Heart left ventricle (tissue), 16 donors: Measurements from ENCODE around the gene MYOM1. TPM values are rescaled to one million over a fixed set of nuclear protein-coding genes. Genes with fewer than 3 reads are reported as not detected.
"Not testable (repeated sequence)": the region's sequence is repeated elsewhere in the genome, so short reads cannot be mapped to it uniquely, and the experiment has no call there.

Experiments
- ATAC-seq, 4 donors: fragments of 200-7000 bp; cut with Tn5 transposase; one replicate each; pipeline ENCODE4 v1.9.1; 2020 to 2022; ENCODE audit warnings: moderate library complexity in 4 of 4, mild to moderate bottlenecking in 3 of 4, moderate number of reproducible peaks in 1 of 4
- DNase-seq, 5 donors: peaks; one replicate each; pipeline ENCODE4 v3.0.0-alpha.2; 2020
- H3K27ac ChIP-seq, 12 donors: fragments of 200-600 bp; sonication (generic) in 4 of 12; one replicate each; pipeline versions ENCODE4 v1.5.0 to v1.8.0; 2016 to 2022; ENCODE audit warnings: mild to moderate bottlenecking in 2 of 12
- H3K27me3 ChIP-seq, 9 donors: fragments of 200-600 bp; sonication (generic) in 2 of 9; one replicate each; pipeline versions ENCODE4 v1.5.1 to v1.8.0; 2016 to 2022; ENCODE audit warnings: mild to moderate bottlenecking in 3 of 9
- H3K36me3 ChIP-seq, 9 donors: fragments of 200-600 bp; sonication (generic) in 2 of 9; one replicate each; pipeline versions ENCODE4 v1.5.0 to v1.8.0; 2018 to 2022; ENCODE audit warnings: mild to moderate bottlenecking in 2 of 9
- H3K4me1 ChIP-seq, 12 donors: fragments of 200-600 bp; sonication (generic) in 4 of 12; one replicate each; pipeline versions ENCODE4 v1.5.0 to v1.8.0; 2016 to 2022; ENCODE audit warnings: mild to moderate bottlenecking in 3 of 12
- H3K4me3 ChIP-seq, 12 donors: fragments of 200-600 bp; sonication (generic) in 4 of 12; one replicate each; pipeline versions ENCODE4 v1.5.0 to v1.8.0; 2017 to 2022; ENCODE audit warnings: mild to moderate bottlenecking in 9 of 12, moderate library complexity in 4 of 12
- H3K9me3 ChIP-seq, 12 donors: fragments of 200-600 bp; sonication (generic) in 4 of 12; one replicate each; pipeline versions ENCODE4 v1.5.0 to v1.8.0; 2016 to 2022; ENCODE audit warnings: mild to moderate bottlenecking in 1 of 12
- POLR2A ChIP-seq, 2 donors: fragments of 450-650 bp; IDR thresholded peaks; one replicate each; pipeline ENCODE4 v1.6.1; 2017; ENCODE audit warnings: antibody characterized with exemption in 2 of 2, mild to moderate bottlenecking in 2 of 2, moderate library complexity in 2 of 2
- WGBS, 4 donors: extraction: QIAGEN DNeasy Blood & Tissue Kit in 2 of 4; methylation state at CpG; one replicate each; pipeline versions ENCODE4 v1.1.5 to v1.1.7; 2013 to 2018; 5-methylcytosine and 5-hydroxymethylcytosine counted together
- intact Hi-C, 10 donors: fragments of 100-400 bp; cut with DNase I; formaldehyde crosslinking; loops; one replicate each; pipeline versions ENCODE4 v1.11.1 to v1.14.2; 2022
- polyA plus RNA-seq, 2 donors: library from polyadenylated mRNA; stranded (reverse); fragments of 200-250 nt; gene quantifications; one replicate each; pipeline ENCODE4 v1.2.3, GENCODE V29; 2013
- total RNA-seq, 9 donors: library from RNA; depleted of rRNA in 2 of 9; stranded (reverse); fragments of >200 nt in 2 of 9; fragmentation: NEBNext Ultra II Directional in 3 of 9; extraction: Animal tissue kit (Norgen Biotek cat#: 25700) in 3 of 9; gene quantifications; one replicate each; pipeline versions ENCODE4 v1.1.0 to v1.2.4, GENCODE V29; 2016 to 2023
- TF ChIP-seq, protein P1 (sequence below), 12 donors: fragments of 200-600 bp; sonication (generic) in 4 of 12; IDR thresholded peaks; one replicate each; pipeline versions ENCODE4 v1.5.0 to v1.8.0; 2018 to 2022; ENCODE audit warnings: antibody characterized with exemption in 12 of 12, mild to moderate bottlenecking in 5 of 12
- donor health status: ischemic (EF 13 %, LVEDD 7.1; RV severe dilation, severe dysfunction).
- donor health status: healthy with polysubstance abuse.
- donor health status: DM: no; HTN: yes; CAD: no.
- donor health status: DM: no; HTN: no; CAD: no.
- donor health status: ischemic (EF 25% LVEDD 6.9; RV normal size, moderate dysfunction).
- donor health status: ischemic (EF 25% LVEDD 5.7; RV mildly dilated, moderate dysfunction).
- donor health status: healthy.
- donor health status: DM: yes; HTN: yes; CAD: no.
- donor health status: ischemic (EF 35%, LVEDD 5.7; RV mildly dilated, moderate dysfunction).
- donor health status: nonischemic (EF 11% LVEDD 7.7; RV severe dilation, severe dysfunction).
- donor health status: DM: yes; HTN: yes; CAD: no.
- donor health status: PGD.
- donor health status: ischemic (EF 29% LVEDD 5.4; RV normal size, mild dysfunction).
- donor health status: nonischemic (EF 23%, LVEDD 6.1; RV moderate dilation, normal function).

The MYOM1 gene
- total and polyA plus RNA-seq, 11 donors: 112 to 1,344 (median 801) TPM

DNA sequence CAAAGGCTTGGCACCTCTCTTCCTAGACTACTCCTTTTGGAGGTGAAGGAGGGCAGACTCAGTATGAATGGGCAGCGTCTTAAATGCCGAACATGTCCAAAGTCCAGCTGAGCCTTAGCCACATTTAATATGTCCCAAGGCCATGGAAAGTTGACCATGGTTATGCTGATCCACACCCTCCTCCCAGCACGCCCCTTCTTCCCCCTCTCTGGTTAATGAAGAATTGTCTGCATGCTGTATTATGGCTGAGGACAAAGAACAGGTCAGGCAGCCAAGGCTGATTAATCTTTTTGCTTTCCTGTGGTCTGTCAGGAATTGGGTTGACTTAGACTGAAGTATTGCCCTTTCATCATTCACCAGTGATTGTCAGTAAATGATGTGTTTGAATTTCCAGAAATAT, 5.8 kb upstream of the MYOM1 start:
- intact Hi-C loops: loop anchor here in 1 of 10 donors (2.0 kb wide), 1 partner anchor 15 kb away; no protein-coding TSS in a partner anchor
- ATAC-seq: no peak

DNA sequence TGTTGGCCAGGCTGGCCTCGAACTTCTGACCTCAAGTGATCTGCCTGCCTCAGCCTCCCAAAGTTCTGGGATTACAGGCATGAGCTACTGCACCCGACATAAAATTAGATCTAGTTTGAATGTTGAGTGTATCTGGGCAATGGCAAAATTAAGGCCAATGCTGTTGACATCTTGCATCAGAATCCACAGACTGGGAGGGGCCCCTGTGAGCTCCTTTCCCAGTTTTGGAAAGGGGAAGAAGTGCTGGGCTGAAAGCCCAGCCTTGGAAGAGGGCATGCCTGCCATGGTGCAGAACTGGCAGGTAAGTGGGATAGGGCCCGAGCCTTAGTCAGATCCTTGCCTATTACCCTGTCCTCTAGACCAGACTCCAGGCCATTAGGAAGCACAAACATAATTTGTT, 4.5 kb upstream of the MYOM1 start:
- no peaks in the 10 kb centered on the region for H3K27me3 ChIP-seq
- no peak overlapping the region for H3K4me3 ChIP-seq
- peaks cover 0 to 14% (median 0%) of the 10 kb centered on the region in 12 donors for H3K4me1 ChIP-seq
- intact Hi-C loops: loop anchor here in 2 of 10 donors (2.0 to 5.0 kb wide), 2 partner anchors 17 to 37 kb away; no protein-coding TSS in a partner anchor
- WGBS, 4 donors: 36 to 71% (median 51%) methylated on average over 2 to 3 of the region's 3 CpGs
- peak in 3 of 5 donors; percentile 47 to 70 (median 60) for DNase-seq
- no peaks in the 10 kb centered on the region for H3K9me3 ChIP-seq
- H3K36me3 ChIP-seq: no peaks in the 10 kb centered on the region
- peak overlapping the region in 6 of 12 donors; percentile 7 to 50 (median 42) for H3K27ac ChIP-seq
- peak; percentile 48 to 78 (median 60) for ATAC-seq
- TF ChIP-seq, protein P1, sequence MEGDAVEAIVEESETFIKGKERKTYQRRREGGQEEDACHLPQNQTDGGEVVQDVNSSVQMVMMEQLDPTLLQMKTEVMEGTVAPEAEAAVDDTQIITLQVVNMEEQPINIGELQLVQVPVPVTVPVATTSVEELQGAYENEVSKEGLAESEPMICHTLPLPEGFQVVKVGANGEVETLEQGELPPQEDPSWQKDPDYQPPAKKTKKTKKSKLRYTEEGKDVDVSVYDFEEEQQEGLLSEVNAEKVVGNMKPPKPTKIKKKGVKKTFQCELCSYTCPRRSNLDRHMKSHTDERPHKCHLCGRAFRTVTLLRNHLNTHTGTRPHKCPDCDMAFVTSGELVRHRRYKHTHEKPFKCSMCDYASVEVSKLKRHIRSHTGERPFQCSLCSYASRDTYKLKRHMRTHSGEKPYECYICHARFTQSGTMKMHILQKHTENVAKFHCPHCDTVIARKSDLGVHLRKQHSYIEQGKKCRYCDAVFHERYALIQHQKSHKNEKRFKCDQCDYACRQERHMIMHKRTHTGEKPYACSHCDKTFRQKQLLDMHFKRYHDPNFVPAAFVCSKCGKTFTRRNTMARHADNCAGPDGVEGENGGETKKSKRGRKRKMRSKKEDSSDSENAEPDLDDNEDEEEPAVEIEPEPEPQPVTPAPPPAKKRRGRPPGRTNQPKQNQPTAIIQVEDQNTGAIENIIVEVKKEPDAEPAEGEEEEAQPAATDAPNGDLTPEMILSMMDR (IDR thresholded peaks at IDR 0.05): no peak
- no peak for TF ChIP-seq POLR2A (IDR thresholded peaks at IDR 0.05)

More for the DNA sequence above, 5.8 kb upstream of the MYOM1 start:
- Histone ChIP-seq H3K4me1 (peaks cover 0 to 9% (median 0%) of the 10 kb centered on the region in 12 donors), H3K27me3 (no peaks in the 10 kb centered on the region), H3K9me3 (no peaks in the 10 kb centered on the region), H3K27ac (peak overlapping the region in 1 of 12 donors; percentile 30), H3K4me3 (no peak overlapping the region), H3K36me3 (no peaks in the 10 kb centered on the region)
- no peak for DNase-seq
- 85 to 98% (median 95%) methylated on average over 3 of the region's 3 CpGs for WGBS, 4 donors
- no peak for TF ChIP-seq POLR2A (IDR thresholded peaks at IDR 0.05)
- TF ChIP-seq, protein P1 (IDR thresholded peaks at IDR 0.05): no peak

DNA sequence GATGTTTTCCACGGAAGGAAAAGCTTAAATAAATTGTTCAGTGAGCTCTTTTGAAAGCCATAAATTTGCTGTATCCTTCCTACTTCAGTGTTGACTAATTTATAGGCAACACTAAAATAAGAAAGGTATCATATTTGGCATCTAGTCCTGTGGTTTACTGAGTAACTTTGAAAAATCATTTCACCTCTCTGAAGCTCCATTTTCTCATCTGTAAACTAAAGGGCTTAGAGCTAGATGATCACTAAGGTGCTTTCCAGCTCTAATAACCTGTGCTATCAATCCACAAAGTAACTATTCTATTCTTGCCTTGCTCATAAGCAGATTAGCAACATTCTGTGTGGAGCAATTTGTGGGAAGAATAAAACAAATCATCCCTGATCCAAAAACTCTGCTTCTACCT, 3.6 kb upstream of the MYOM1 start:
- intact Hi-C loops: loop anchor here in 1 of 10 donors (5.0 kb wide), 1 partner anchor 36 kb away; no protein-coding TSS in a partner anchor
- H3K27ac ChIP-seq: peak overlapping the region in 5 of 12 donors; percentile 28 to 50 (median 44)

DNA sequence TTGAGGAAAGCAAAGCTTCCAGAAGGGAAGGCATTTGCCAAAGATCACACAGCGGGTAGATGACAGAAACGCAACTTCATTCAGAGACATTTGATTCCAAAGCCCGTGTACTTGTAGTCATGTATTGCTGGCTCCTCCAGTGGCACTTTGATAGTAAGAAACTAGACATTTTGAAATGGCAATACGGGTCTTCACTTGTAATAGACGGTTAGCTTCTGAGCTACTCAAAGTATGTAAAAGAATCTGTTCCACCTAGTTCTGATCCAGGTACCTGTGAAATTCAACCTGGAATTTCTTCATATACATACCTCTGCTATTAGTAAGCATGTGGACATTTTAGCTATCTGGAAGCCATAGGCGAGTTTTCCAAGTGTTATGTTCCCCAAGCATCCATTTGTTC, 1.7 kb upstream of the MYOM1 start:
- Histone ChIP-seq H3K27ac (peak overlapping the region in 7 of 12 donors; percentile 86 to 97 (median 95)), H3K4me3 (no peak overlapping the region), H3K4me1 (peaks cover 0 to 22% (median 0%) of the 10 kb centered on the region in 12 donors), H3K27me3 (no peaks in the 10 kb centered on the region), H3K9me3 (no peaks in the 10 kb centered on the region), H3K36me3 (peaks cover 0 to 6% (median 0%) of the 10 kb centered on the region in 9 donors)
- no peak for ATAC-seq
- DNase-seq: no peak
- 61 to 77% (median 67%) methylated on average over 6 of the region's 6 CpGs for WGBS, 4 donors
- intact Hi-C loops: loop anchor here in 1 of 10 donors (5.0 kb wide), 1 partner anchor 34 kb away; no protein-coding TSS in a partner anchor
- TF ChIP-seq POLR2A (IDR thresholded peaks at IDR 0.05): no peak
- TF ChIP-seq, protein P1 (IDR thresholded peaks at IDR 0.05): no peak

More for the DNA sequence above, 3.6 kb upstream of the MYOM1 start:
- TF ChIP-seq, protein P1 (IDR thresholded peaks at IDR 0.05): no peak
- TF ChIP-seq POLR2A (IDR thresholded peaks at IDR 0.05): no peak
- no peak for DNase-seq
- Histone ChIP-seq H3K36me3 (no peaks in the 10 kb centered on the region), H3K27me3 (no peaks in the 10 kb centered on the region), H3K4me3 (no peak overlapping the region), H3K4me1 (peaks cover 0 to 14% (median 0%) of the 10 kb centered on the region in 12 donors), H3K9me3 (no peaks in the 10 kb centered on the region)
- no peak for ATAC-seq
- 83 to 88% (median 85%) methylated on average over 1 of the region's 1 CpG for WGBS, 4 donors

DNA sequence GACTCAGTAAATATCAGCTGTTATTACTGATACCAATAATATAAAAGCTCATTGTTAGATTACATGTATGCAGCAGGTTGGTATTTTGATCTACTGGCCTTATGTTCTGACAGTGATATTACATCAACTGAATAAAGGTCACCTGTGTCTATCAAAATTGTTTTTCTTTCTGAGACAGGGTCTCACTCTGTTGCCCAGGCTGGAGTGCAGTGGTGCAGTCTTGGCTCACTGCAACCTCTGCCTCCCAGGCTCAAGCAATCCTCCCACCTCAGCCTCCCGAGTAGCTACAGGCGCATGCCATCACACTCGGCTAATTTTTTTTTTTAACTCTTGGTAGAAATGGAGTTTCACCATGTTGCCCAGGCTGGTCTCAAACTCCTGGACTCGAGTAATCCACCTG, 1.1 kb upstream of the MYOM1 start:
- peak overlapping the region in 11 of 12 donors; percentile 77 to 97 (median 91) for H3K27ac ChIP-seq
- WGBS, 4 donors: 72 to 77% (median 76%) methylated on average over 4 of the region's 4 CpGs
- not testable (repeated sequence) for DNase-seq, H3K36me3 ChIP-seq, H3K9me3 ChIP-seq, H3K27me3 ChIP-seq, ATAC-seq, H3K4me3 ChIP-seq
- H3K4me1 ChIP-seq: peaks cover 0 to 24% (median 0%) of the 10 kb centered on the region in 12 donors
- intact Hi-C loops: loop anchor here in 1 of 10 donors (5.0 kb wide), 1 partner anchor 34 kb away; no protein-coding TSS in a partner anchor
